Testis (tissue), 3 donors: ENCODE data around the gene GPR33. TPM values are rescaled to one million over a fixed set of nuclear protein-coding genes. Genes with fewer than 3 reads are reported as not detected.

Experiments
- DNase-seq: peaks from one replicate; pipeline ENCODE4 v3.0.0-alpha.2; 2019
- H3K27ac ChIP-seq, 2 donors: fragments of 200-600 bp; sonication (generic); one replicate each; pipeline ENCODE4 v1.5.1; 2019
- H3K27me3 ChIP-seq: fragments of 200-600 bp; sonication (generic); one replicate; pipeline ENCODE4 v1.5.1; 2019
- H3K36me3 ChIP-seq: fragments of 200-600 bp; sonication (generic); one replicate; pipeline ENCODE4 v1.5.1; 2017; ENCODE audit warnings: low read depth; ENCODE audit errors: missing control alignments
- H3K4me1 ChIP-seq: fragments of 200-600 bp; sonication (generic); one replicate; pipeline ENCODE4 v1.5.1; 2019
- H3K4me3 ChIP-seq, 2 donors: fragments of 200-600 bp; sonication (generic); one replicate each; pipeline ENCODE4 v1.5.1; 2017 to 2019
- H3K9me3 ChIP-seq: fragments of 200-600 bp; sonication (generic); one replicate; pipeline ENCODE4 v1.5.1; 2017
- POLR2A ChIP-seq: fragments of 450-650 bp; IDR thresholded peaks from one replicate; pipeline ENCODE4 v1.6.1; 2017; ENCODE audit warnings: antibody characterized with exemption, mild to moderate bottlenecking, moderate library complexity
- WGBS, 2 donors: methylation state at CpG; one replicate each; pipeline ENCODE4 v1.1.5; 2018; 5-methylcytosine and 5-hydroxymethylcytosine counted together
- intact Hi-C: fragments of 100-400 bp; cut with DNase I; formaldehyde crosslinking; loops from one replicate; pipeline ENCODE4 v1.15.1; 2023; ENCODE audit warnings: low total_unique reads
- polyA plus RNA-seq: library from polyadenylated mRNA; stranded (reverse); fragments of 350-450 nt; fragmentation: Illumina TruSeq; extraction: RNeasy Lipid Tissue Mini Kit (QIAGEN cat#74804); gene quantifications from one replicate; pipeline ENCODE4 v1.2.3, GENCODE V29; 2014; ENCODE audit warnings: low read depth, low replicate concordance; ENCODE audit not compliant: insufficient read depth
- total RNA-seq, 2 donors: library from RNA; depleted of rRNA; stranded (reverse); fragments of >200 nt; gene quantifications; one replicate each; pipeline ENCODE4 v1.2.3, GENCODE V29; 2016
- TF ChIP-seq, protein P1 (sequence below), 3 experiments: fragments of 450-650 bp in 2 of 3; fragments of 200-600 bp in 1 of 3; sonication (generic) in 1 of 3; IDR thresholded peaks; one replicate each; pipeline ENCODE4 v1.5.1; 2016 to 2019; ENCODE audit warnings: antibody characterized with exemption in 3 of 3, mild to moderate bottlenecking in 2 of 3, moderate library complexity in 1 of 3

GPR33 gene
- total and polyA plus RNA-seq, 3 donors from 2014 or later, result 0.24 TPM; not detected in 2

DNA sequence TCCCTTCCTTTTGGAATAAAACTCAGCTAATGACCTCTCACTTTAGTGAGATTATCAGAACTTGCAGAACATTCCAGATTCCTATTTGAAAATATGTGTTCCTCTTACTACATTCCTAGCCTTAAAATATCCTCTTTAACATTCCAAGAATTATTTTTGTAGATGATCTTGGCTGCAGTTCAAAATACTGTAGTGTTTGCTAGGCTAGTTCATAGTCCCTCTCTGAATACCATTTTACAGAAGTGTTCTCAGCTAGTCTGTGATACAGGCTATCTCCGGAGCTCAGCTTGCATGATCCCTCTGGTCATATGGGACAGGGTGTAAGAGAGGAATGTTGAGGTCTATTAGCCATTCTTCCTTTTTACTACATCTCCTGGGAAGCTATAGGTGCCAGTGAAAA lies 17.6 kb upstream of the GPR33 start:
- Histone ChIP-seq H3K4me3 (no peak overlapping the region), H3K36me3 (no peaks in the 10 kb centered on the region), H3K4me1 (peaks cover 12% of the 10 kb centered on the region), H3K27ac (peak overlapping the region in 1 of 2 donors; percentile 63), H3K9me3 (no peaks in the 10 kb centered on the region), H3K27me3 (no peaks in the 10 kb centered on the region)
- WGBS, 2 donors, result 23 to 50% methylated on average over 1 of the region's 1 CpG
- no peak for DNase-seq
- no peak for TF ChIP-seq POLR2A
- TF ChIP-seq, protein P1, sequence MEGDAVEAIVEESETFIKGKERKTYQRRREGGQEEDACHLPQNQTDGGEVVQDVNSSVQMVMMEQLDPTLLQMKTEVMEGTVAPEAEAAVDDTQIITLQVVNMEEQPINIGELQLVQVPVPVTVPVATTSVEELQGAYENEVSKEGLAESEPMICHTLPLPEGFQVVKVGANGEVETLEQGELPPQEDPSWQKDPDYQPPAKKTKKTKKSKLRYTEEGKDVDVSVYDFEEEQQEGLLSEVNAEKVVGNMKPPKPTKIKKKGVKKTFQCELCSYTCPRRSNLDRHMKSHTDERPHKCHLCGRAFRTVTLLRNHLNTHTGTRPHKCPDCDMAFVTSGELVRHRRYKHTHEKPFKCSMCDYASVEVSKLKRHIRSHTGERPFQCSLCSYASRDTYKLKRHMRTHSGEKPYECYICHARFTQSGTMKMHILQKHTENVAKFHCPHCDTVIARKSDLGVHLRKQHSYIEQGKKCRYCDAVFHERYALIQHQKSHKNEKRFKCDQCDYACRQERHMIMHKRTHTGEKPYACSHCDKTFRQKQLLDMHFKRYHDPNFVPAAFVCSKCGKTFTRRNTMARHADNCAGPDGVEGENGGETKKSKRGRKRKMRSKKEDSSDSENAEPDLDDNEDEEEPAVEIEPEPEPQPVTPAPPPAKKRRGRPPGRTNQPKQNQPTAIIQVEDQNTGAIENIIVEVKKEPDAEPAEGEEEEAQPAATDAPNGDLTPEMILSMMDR (IDR thresholded peaks at IDR 0.05), result no peak
- intact Hi-C loops, result no loop called here

DNA sequence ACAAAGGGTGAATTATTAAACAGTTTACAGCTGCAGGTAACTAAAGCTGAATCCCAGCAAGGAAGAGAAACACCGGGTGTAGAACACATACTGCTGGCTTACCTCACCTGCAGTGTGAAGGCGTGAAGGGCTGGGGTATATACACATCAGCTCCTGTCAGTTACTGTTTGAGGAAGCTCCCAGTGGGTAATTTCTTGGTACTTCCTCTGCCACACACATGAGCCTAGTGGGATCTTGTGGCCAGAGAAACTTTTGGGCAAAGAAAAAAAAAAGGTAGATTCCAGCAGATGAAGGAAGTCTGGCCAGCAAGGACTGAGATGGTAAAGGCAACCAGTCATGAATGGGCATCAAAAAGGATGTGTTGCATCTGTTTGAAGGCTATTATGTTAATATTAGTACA lies 14.0 kb upstream of the GPR33 start:
- H3K9me3 ChIP-seq, result no peaks in the 10 kb centered on the region
- H3K4me1 ChIP-seq, result peaks cover 8% of the 10 kb centered on the region
- H3K27ac ChIP-seq, result no peak overlapping the region
- 84 to 91% methylated on average over 2 of the region's 2 CpGs for WGBS, 2 donors
- no peak for DNase-seq
- H3K36me3 ChIP-seq, result no peaks in the 10 kb centered on the region
- no peak overlapping the region for H3K4me3 ChIP-seq
- intact Hi-C loops, result no loop called here
- no peak for TF ChIP-seq POLR2A
- TF ChIP-seq, protein P1 (IDR thresholded peaks at IDR 0.05), result no peak
- H3K27me3 ChIP-seq, result no peaks in the 10 kb centered on the region

- Histone ChIP-seq H3K27me3 (no peaks in the 10 kb centered on the region), H3K27ac (no peak overlapping the region), H3K36me3 (no peaks in the 10 kb centered on the region), H3K9me3 (no peaks in the 10 kb centered on the region), H3K4me3 (no peak overlapping the region), H3K4me1 (no peaks in the 10 kb centered on the region)
- 88 to 91% methylated on average over 8 of the region's 8 CpGs for WGBS, 2 donors
- intact Hi-C loops, result no loop called here
- no peak for DNase-seq
- TF ChIP-seq, protein P1 (IDR thresholded peaks at IDR 0.05), result no peak
- no peak for TF ChIP-seq POLR2A
Measured at GRCh38 chr14:31492759-31493498, 5.1 kb upstream of the GPR33 start.

DNA sequence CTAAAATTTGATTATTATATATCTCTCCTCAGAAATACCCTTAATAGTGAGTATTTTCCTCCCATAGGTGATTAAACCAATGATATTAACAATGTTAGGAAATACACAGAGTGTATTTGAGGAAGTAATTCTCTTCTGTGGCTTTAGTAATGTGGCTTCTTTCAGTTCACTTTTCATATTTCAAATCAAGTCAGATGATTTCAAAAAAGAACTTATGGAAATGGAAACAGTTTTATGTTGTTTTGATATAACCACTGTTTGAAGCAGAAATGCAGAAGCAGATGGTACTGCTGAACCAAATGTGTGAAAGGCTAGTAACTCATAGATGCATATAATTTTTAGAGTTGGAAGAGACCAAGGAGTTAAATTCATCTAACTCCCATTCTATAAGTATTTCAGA lies 1.9 kb upstream of the GPR33 start:
- Histone ChIP-seq H3K4me3 (no peak overlapping the region), H3K4me1 (no peaks in the 10 kb centered on the region), H3K27ac (no peak overlapping the region), H3K36me3 (no peaks in the 10 kb centered on the region), H3K9me3 (no peaks in the 10 kb centered on the region), H3K27me3 (no peaks in the 10 kb centered on the region)
- DNase-seq, result no peak
- TF ChIP-seq POLR2A, result no peak
- TF ChIP-seq, protein P1 (IDR thresholded peaks at IDR 0.05), result no peak
- intact Hi-C loops, result no loop called here

GRCh38 chr14:31486764-31487163 lies 1.1 kb downstream of the GPR33 start:
- Histone ChIP-seq H3K9me3 (no peaks in the 10 kb centered on the region), H3K27me3 (no peaks in the 10 kb centered on the region), H3K36me3 (no peaks in the 10 kb centered on the region), H3K27ac (no peak overlapping the region), H3K4me1 (no peaks in the 10 kb centered on the region), H3K4me3 (no peak overlapping the region)
- TF ChIP-seq POLR2A, result no peak
- TF ChIP-seq, protein P1 (IDR thresholded peaks at IDR 0.05), result no peak
- DNase-seq, result no peak
- intact Hi-C loops, result no loop called here
- WGBS, 2 donors, result 80 to 92% methylated on average over 2 of the region's 2 CpGs
